Measurements from ENCODE around the gene TEX13B.
"Not testable (repeated sequence)": the region's sequence is repeated elsewhere in the genome, so short reads cannot be mapped to it uniquely, and the experiment has no call there.

TEX13B gene

DNA sequence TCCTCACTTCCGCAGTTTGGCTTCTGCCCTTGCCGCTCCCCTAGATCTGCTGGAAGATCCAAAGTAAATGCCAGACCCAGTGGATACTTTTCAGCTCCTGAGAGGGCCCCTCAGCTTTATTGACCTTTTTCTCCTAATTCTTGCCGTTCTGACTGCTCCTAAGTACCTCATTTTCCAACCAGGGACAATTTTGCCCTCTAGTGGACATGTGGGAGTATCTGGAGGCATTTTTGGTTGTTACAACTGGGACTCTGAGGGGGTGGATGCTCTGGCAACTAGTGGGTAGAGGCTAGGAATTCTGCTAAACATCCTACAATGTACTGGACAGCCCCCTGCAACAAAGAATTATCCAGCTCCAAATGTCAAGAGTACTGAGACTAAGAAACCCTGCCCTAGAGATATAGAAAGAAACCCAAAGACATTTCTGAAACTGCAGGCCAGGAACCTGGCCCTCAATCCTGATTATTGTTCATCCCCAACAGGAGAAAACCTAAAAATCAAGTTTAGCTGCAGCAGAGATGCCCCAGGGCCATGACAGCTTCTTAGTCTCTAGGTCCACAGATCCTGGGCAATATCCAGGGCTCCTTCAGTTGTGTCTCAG, 3.4 kb downstream of the TEX13B start:
- H3K9me3 Mint-ChIP-seq: no peaks in the 10 kb centered on the region
- H3K4me3 Mint-ChIP-seq: no peak overlapping the region
- H3K36me3 Mint-ChIP-seq (ENCODE audit: low read depth): no peaks in the 10 kb centered on the region
- no peak overlapping the region for H3K27ac Mint-ChIP-seq
- H3K27me3 Mint-ChIP-seq: no peaks in the 10 kb centered on the region
- H3K4me1 Mint-ChIP-seq (ENCODE audit: low read depth): peaks cover 3% of the 10 kb centered on the region

DNA sequence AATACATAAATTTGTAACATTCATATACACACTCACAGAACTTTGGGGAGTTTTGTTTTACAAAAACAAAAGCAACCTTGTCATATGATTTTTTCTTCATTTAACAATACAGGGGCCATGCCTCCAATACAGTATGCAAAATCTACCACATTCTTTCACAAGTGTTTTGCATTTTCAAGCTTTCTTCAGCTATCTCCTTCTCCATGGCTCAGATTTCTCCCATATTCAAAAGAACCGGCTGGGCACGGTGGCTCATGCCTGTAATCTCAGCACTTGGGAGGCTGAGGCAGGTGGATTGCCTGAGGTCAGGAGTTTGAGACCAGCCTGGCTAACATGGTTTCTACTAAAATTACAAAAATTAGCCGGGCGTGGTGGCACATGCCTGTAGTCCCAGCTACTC, 4.1 kb downstream of the TEX13B start:
- H3K27me3 Mint-ChIP-seq: no peaks in the 10 kb centered on the region
- H3K27ac Mint-ChIP-seq: no peak overlapping the region
- peaks cover 3% of the 10 kb centered on the region for H3K4me1 Mint-ChIP-seq (ENCODE audit: low read depth)
- no peaks in the 10 kb centered on the region for H3K9me3 Mint-ChIP-seq
- no peaks in the 10 kb centered on the region for H3K36me3 Mint-ChIP-seq (ENCODE audit: low read depth)
- H3K4me3 Mint-ChIP-seq: no peak overlapping the region

DNA sequence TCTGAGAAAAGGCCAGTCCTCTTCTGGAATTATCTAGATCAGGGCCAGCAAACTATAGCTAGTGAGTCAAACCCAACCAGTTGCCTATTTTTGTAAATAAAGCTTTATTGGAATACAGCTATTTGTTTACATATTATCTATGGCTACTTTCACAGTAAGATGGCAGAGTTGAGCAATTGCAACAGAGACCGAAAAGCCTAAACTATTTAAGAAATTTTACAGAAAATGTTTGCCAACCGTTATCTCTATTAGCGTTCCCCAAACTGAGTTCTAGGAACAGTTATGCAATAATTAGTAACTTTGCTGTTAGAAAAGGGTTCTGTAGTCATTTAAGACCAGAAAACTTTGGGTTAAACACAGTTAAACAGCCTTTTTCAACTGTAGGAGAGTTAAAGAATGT, 10.5 kb downstream of the TEX13B start:
- no peaks in the 10 kb centered on the region for H3K27me3 Mint-ChIP-seq
- H3K27ac Mint-ChIP-seq: no peak overlapping the region
- H3K36me3 Mint-ChIP-seq (ENCODE audit: low read depth): no peaks in the 10 kb centered on the region
- no peaks in the 10 kb centered on the region for H3K4me1 Mint-ChIP-seq (ENCODE audit: low read depth)
- H3K4me3 Mint-ChIP-seq: no peak overlapping the region
- H3K9me3 Mint-ChIP-seq: no peaks in the 10 kb centered on the region

DNA sequence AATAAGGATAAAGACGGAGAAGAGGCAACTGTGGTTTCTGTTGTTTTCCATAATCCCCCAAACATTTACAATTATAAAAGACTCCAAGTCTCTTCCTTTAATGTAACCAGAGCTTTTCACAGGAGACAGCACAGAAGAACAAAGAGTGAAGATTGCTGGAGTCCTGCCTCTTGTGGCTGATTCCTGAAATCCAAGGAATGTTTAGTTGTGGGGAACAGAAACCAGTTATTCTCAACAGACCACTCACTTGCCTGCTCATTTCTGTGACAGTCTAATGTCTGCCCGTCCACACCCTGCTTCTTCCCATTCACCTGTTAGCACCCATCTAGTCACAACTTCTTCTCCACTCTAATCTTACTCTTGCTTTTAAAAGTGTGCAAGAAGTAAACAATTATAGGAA, 12.1 kb downstream of the TEX13B start:
- Mint-ChIP-seq H3K27ac (no peak overlapping the region), H3K27me3 (no peaks in the 10 kb centered on the region), H3K4me1 (ENCODE audit: low read depth) (no peaks in the 10 kb centered on the region), H3K36me3 (ENCODE audit: low read depth) (no peaks in the 10 kb centered on the region), H3K4me3 (no peak overlapping the region), H3K9me3 (no peaks in the 10 kb centered on the region)

DNA sequence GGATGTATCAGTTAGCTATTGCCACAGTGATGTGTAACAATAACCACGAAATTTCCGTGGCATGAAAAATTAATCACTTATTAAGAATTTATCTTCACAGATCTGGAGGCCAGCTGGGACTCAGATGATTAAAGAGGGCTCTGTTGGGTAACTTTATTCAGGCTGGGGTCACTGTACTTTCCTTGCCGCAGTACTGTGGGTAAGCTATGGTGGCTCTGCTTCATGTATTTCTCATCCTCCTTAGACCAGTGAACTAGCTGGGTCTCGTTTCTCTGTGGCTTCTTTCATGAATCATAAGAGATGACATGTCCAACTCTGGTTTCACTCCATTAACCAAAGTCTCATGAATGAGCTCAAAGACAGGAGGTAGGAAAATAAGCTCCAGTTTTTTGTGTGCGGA, 13.5 kb downstream of the TEX13B start:
- Mint-ChIP-seq H3K27ac (no peak overlapping the region), H3K9me3 (no peaks in the 10 kb centered on the region), H3K36me3 (ENCODE audit: low read depth) (no peaks in the 10 kb centered on the region), H3K27me3 (peaks cover 4% of the 10 kb centered on the region), H3K4me3 (no peak overlapping the region), H3K4me1 (ENCODE audit: low read depth) (no peaks in the 10 kb centered on the region)

DNA sequence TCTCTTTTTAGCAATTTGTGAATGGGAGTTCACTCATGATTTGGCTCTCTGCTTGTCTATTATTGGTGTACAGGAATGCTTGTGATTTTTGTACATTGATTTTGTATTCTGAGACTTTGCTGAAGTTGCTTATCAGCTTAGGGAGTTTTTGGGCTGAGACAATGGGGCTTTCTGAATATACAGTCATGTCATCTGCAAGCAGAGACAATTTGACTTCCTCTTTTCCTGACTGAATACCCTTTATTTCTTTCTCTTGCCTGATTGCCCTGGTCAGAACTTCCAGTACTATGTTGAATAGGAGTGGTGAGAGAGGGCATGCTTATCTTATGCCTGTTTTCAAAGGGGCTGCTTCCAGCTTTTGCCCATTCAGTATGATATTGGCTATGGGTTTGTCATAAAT, 26.8 kb downstream of the TEX13B start:
- H3K27me3 Mint-ChIP-seq; H3K4me1 Mint-ChIP-seq (ENCODE audit: low read depth); H3K4me3 Mint-ChIP-seq; H3K27ac Mint-ChIP-seq; H3K9me3 Mint-ChIP-seq; H3K36me3 Mint-ChIP-seq (ENCODE audit: low read depth): not testable (repeated sequence)

DNA sequence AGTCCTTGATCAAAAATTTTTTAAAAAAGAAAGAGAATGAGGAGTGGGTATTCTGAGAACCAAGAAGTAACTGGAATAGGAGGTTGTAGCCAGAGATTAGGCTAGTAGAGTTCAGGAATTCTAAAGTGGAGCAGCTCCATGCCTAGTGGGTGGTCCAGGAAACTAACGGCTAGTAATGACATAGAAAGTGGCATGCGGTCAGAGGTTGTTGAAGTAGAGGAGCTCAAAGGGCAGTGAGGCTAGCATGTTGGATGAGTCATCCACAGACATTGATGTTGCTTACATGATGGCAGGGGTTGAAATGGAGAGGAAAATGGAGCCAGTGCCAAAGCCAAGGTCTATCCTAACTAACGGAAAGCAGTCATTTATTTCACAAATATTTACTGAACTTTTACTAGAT, 42.1 kb downstream of the TEX13B start:
- Mint-ChIP-seq H3K9me3 (no peaks in the 10 kb centered on the region), H3K27ac (no peak overlapping the region), H3K36me3 (ENCODE audit: low read depth) (no peaks in the 10 kb centered on the region), H3K4me3 (no peak overlapping the region), H3K27me3 (peaks cover 4% of the 10 kb centered on the region), H3K4me1 (ENCODE audit: low read depth) (peaks cover 6% of the 10 kb centered on the region)

DNA sequence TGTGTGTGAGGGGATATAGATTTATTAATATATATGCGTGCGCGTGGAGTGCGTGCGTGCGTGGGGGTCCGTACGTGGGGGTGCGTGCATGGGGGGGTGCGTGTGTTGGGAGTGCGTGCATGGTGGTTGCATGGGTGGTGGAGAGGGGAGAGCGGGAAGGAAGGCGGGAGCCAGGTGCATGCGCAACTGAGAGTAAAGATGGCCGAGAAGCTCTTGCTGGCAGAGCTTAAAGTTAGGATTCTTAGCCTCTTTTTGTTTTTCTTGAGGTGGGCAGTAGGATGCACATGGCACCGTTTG, 45.8 kb downstream of the TEX13B start:
- no peaks in the 10 kb centered on the region for H3K36me3 Mint-ChIP-seq (ENCODE audit: low read depth)
- no peaks in the 10 kb centered on the region for H3K9me3 Mint-ChIP-seq
- H3K27me3 Mint-ChIP-seq: peaks cover 4% of the 10 kb centered on the region
- no peak overlapping the region for H3K27ac Mint-ChIP-seq
- H3K4me3 Mint-ChIP-seq: peak overlapping the region; percentile 62
- peaks cover 6% of the 10 kb centered on the region for H3K4me1 Mint-ChIP-seq (ENCODE audit: low read depth)

DNA sequence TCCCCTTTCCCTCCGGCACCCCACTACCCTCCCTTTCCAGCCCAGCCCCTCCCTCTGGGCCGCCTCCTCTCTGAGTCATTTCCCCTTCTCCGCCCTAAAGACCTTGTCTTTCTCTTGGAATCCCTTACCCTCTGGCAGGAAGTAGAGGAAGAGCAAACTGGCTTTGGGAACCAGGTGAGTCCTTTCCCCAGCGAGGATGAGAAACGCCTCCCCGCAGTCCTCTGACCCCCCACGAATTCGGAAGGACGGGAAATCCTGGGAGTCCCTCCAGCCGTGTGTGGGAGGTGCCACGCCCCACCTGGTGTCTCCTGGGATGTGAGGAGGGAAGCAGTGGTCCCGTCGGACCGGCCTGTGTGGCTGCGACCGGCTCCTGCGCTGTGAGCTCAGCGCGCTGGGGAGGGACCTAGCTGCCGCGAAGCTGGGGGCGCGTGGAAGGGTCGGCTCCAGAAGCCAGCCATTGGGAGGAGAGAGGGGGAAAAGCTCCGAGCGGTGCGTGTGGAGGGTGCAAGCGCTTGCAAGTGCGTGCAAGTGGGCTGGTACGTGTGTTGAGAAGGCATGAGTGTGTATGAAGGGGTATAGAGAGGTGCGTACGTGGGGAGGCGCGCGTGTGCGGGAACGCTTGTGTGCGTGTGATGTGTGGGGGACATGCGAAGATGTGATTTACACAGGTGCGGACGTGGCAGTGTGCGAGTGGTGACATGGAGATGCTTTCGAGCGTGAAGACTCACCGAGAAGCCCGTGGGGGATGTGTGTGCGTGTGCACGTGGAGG, 46.3 kb downstream of the TEX13B start:
- H3K27me3 Mint-ChIP-seq: peaks cover 4% of the 10 kb centered on the region
- H3K4me3 Mint-ChIP-seq: peak overlapping the region; percentile 62
- H3K27ac Mint-ChIP-seq: no peak overlapping the region
- H3K4me1 Mint-ChIP-seq (ENCODE audit: low read depth): peaks cover 6% of the 10 kb centered on the region
- no peaks in the 10 kb centered on the region for H3K36me3 Mint-ChIP-seq (ENCODE audit: low read depth)
- H3K9me3 Mint-ChIP-seq: no peaks in the 10 kb centered on the region

DNA sequence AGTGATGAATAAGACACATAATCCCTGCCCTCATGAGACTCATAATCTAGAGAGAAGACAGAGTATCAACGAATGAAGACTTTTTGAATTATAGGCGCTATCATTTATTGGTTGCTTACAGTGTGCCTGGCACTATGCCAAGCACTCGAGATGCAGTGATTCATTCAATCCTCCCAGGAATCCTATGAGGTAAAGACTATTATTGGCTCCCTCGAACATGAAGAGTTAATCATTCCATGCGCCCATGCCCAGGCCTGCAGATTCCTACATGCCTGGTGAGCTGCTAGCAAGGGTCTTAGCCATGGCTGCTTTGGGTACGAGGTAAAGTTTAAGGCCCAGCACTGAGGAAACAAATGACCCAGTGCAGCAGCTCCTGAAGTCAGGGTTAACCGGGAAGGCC, 47.0 kb downstream of the TEX13B start:
- no peaks in the 10 kb centered on the region for H3K36me3 Mint-ChIP-seq (ENCODE audit: low read depth)
- peaks cover 6% of the 10 kb centered on the region for H3K4me1 Mint-ChIP-seq (ENCODE audit: low read depth)
- H3K27ac Mint-ChIP-seq: no peak overlapping the region
- H3K27me3 Mint-ChIP-seq: peaks cover 4% of the 10 kb centered on the region
- H3K4me3 Mint-ChIP-seq: no peak overlapping the region
- no peaks in the 10 kb centered on the region for H3K9me3 Mint-ChIP-seq

DNA sequence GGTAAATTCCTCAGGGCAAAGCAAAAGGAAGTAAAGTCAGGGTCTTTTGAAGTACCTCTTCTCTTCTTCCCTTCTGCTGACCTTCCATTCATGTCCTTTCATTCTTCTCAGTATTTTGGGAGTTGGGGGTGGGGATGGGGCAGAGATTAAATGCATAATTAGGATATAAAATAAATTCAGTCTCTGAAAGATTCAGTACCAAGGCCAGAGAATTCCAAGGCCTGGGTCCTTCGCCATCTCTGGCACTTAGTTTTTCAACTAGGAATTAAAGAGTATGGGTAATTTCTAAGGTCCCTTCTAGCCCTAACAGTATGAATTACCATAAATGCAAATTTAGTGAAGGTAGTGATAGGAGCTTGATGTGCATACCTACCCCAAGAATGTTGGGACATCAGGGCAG, 47.9 kb downstream of the TEX13B start:
- Mint-ChIP-seq H3K9me3 (no peaks in the 10 kb centered on the region), H3K27ac (no peak overlapping the region), H3K36me3 (ENCODE audit: low read depth) (no peaks in the 10 kb centered on the region), H3K27me3 (peaks cover 4% of the 10 kb centered on the region), H3K4me3 (no peak overlapping the region), H3K4me1 (ENCODE audit: low read depth) (peaks cover 6% of the 10 kb centered on the region)
